Kidney epithelial cell (primary cell): ENCODE measurements around the gene SLC29A4. TPM values are rescaled to one million over a fixed set of nuclear protein-coding genes. Genes with fewer than 3 reads are reported as not detected.

Experiments
- DNase-seq: peaks from one replicate; pipeline ENCODE4 v3.0.0-alpha.2; 2010; ENCODE audit warnings: low read depth
- H3K27me3 ChIP-seq: 2 replicates; pipeline ENCODE4 v1.6.0; 2011; ENCODE audit warnings: low read length; ENCODE audit not compliant: control insufficient read depth, insufficient read depth
- H3K36me3 ChIP-seq: 2 replicates; pipeline ENCODE4 v1.5.1; 2011; ENCODE audit warnings: low read length; ENCODE audit not compliant: control insufficient read depth, insufficient read depth
- H3K4me3 ChIP-seq: 2 replicates; pipeline ENCODE4 v1.5.1; 2011; ENCODE audit warnings: low read depth, mild to moderate bottlenecking, control low read depth, low read length
- total RNA-seq: library from RNA; depleted of rRNA; stranded (reverse); fragments of >200 nt; gene quantifications from 2 replicates; pipeline ENCODE4 v1.2.3, GENCODE V29; 2015
- TF ChIP-seq, protein P1 (sequence below): IDR thresholded peaks from 2 replicates; pipeline ENCODE4 v1.5.1; 2011; ENCODE audit warnings: mild to moderate bottlenecking, moderate library complexity, low read length, control low read depth, inconsistent platforms; ENCODE audit not compliant: insufficient read depth, poor library complexity, severe bottlenecking

SLC29A4 gene, protein sequence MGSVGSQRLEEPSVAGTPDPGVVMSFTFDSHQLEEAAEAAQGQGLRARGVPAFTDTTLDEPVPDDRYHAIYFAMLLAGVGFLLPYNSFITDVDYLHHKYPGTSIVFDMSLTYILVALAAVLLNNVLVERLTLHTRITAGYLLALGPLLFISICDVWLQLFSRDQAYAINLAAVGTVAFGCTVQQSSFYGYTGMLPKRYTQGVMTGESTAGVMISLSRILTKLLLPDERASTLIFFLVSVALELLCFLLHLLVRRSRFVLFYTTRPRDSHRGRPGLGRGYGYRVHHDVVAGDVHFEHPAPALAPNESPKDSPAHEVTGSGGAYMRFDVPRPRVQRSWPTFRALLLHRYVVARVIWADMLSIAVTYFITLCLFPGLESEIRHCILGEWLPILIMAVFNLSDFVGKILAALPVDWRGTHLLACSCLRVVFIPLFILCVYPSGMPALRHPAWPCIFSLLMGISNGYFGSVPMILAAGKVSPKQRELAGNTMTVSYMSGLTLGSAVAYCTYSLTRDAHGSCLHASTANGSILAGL
- 6.1 and 6.5 TPM in 2 replicates for total RNA-seq

DNA sequence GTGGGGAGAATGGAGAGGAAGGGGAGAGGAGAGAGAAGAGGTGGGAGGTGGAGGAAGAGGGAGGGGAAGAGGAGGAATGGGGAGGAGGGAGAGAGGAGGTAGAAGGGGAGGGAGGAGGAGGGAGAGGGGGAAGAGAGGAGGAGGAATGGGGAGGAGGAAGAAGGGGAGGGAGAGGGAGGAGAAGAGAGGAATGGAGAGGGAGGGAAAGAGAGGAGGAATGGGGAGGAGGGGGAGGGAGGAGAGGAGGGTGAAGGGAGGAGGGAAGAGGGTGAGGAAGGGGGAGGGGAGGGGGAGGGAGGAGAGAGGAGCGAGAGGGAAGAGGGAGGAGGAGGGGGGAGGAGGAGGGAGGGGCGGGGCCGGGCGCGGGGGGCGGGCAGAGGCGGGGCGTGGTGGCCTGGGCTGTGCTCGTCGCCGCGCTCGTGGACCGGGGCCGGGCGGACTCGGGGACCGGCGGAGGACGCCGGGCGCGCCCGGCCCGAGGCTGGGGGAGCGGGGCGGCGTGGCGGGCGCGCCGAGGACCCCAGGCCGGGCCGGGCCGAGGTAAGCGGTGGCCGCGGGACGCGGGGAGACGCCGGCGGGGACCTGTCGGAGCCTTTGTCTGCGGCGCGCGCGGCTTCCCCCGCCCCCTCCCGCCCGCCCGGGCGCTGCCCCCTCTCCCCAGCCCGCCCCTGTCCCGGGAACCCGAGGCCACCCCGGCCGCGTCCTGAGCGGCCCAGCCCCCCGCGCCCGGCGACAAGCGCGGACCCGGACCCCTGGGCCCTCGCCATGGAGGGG, at the start of gene SLC29A4:
TSS of gene SLC29A4 (plus strand) at position 401 of the 774 bp plus-strand sequence. CDS start 4,874 bp downstream, outside the sequence.
- no peak for DNase-seq
- Histone ChIP-seq H3K36me3 (no peaks in the 10 kb centered on the region), H3K4me3 (peak within 1 kb of the TSS; percentile 37), H3K27me3 (peaks cover 6% of the 10 kb centered on the region)
- TF ChIP-seq, protein P1, sequence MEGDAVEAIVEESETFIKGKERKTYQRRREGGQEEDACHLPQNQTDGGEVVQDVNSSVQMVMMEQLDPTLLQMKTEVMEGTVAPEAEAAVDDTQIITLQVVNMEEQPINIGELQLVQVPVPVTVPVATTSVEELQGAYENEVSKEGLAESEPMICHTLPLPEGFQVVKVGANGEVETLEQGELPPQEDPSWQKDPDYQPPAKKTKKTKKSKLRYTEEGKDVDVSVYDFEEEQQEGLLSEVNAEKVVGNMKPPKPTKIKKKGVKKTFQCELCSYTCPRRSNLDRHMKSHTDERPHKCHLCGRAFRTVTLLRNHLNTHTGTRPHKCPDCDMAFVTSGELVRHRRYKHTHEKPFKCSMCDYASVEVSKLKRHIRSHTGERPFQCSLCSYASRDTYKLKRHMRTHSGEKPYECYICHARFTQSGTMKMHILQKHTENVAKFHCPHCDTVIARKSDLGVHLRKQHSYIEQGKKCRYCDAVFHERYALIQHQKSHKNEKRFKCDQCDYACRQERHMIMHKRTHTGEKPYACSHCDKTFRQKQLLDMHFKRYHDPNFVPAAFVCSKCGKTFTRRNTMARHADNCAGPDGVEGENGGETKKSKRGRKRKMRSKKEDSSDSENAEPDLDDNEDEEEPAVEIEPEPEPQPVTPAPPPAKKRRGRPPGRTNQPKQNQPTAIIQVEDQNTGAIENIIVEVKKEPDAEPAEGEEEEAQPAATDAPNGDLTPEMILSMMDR: no peak

DNA sequence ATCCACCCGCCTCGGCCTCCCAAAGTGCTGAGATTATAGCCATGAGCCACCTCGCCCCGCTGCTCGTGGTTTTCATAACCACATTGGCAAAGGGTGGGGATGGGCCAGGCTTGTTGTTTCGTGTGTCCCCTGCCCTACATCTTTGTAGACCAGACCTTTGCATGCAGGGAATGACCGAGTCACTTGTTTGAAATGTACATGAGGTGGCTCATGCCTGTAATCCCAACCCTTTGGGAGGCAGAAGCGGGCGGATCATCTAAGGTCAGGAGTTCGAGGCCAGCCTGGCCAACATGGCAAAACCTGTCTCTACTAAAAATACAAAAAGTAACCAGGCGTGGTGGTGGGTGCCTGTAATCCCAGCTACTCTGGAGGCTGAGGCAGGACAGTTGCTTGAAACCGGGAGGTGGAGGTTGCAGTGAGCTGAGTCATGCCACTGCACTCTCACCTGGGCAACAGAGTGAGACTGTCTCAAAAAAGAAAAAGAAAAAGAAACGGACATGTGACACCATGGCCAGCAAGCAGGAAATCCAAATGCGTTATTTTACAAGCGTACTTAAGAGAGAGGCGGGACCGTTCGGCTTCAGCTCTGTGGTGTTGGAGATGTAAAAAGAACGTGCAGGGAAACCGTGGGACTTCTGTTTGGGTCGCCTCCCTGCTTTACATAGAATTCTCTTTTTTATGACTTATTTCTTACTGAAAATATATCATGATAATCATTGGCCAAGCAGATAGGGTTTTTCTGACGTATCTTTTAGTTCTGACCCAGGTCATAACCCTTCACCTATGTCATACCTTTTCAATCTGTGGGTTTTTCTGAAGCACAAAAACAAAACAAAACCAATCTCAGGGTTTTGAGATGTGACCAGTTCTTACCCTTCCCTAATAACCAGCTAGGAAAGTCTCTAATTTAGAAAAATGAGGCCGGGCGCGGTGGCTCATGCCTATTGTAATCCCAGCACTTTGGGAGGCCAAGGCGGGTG, 47.6 kb upstream of the SLC29A4 start:
- no peak for DNase-seq
- H3K4me3 ChIP-seq: no peak overlapping the region
- no peaks in the 10 kb centered on the region for H3K27me3 ChIP-seq
- TF ChIP-seq, protein P1: no peak
- H3K36me3 ChIP-seq: no peaks in the 10 kb centered on the region

DNA sequence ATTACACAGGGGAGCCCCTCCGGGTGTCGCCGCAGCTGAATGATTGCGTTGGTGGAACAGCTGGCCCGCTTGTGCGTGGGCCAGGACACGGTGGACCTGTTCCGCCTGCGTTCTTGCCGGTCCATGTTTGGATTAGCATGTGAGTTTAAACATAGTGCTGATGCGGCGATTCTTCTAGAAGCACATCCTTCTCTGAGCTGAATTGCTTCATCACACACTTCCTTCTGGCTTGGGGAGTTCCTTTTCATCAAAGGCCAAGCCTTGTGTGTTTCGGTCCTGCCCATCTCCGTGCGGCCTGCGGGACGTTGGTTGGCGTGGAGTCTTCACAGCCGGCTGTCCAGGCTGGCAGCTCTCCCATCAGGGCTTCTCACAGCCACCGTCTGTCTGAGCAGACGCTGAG, 45.5 kb upstream of the SLC29A4 start:
- TF ChIP-seq, protein P1: no peak
- Histone ChIP-seq H3K4me3 (no peak overlapping the region), H3K27me3 (peaks cover 4% of the 10 kb centered on the region), H3K36me3 (no peaks in the 10 kb centered on the region)
- DNase-seq: no peak

DNA sequence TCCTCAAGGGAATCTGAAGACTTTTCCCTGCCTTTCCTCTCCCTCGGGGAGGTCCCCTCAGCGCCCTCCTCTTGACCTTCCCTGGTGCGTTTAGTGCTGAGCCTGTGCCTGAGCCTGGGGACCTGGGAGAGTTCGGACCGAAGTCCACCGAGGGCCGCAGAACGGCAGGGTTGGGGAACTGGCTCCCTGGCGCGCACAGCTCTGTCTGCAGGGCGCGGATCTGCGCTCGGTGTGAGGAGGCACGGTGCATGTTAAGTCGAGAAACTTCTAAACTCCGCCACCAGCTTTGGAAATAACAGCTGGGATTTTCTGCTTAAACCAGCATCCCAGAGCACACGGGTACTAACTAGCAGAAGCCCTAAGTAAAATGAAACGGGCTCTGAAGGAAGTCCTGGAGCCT, 44.2 kb upstream of the SLC29A4 start:
- no peak for DNase-seq
- peaks cover 11% of the 10 kb centered on the region for H3K27me3 ChIP-seq
- TF ChIP-seq, protein P1: no peak
- H3K4me3 ChIP-seq: no peak overlapping the region
- H3K36me3 ChIP-seq: no peaks in the 10 kb centered on the region

DNA sequence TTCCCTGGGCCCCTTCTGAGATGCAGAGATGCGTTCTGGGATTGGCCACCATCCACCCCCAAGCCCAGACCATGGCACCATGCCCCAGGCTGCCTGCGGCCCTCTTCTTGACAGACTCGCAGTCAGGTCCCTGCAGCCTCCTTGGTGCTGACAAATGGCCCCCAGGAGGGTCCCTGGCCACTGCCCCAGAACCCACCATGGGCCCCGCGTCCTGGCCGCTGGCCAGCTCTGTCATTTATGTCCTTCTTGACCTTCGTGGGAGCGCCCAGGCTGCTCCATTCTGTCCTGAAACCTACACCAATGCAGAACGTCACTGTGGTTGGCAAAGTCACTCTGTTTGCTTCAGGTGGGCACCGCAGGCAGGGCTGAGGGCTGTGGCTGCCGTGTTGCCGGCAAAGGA, 39.5 kb upstream of the SLC29A4 start:
- no peak for DNase-seq
- no peaks in the 10 kb centered on the region for H3K36me3 ChIP-seq
- TF ChIP-seq, protein P1: no peak
- H3K4me3 ChIP-seq: no peak overlapping the region
- peaks cover 14% of the 10 kb centered on the region for H3K27me3 ChIP-seq
